DMS79 treated with DMSO at 0.1 percent for 48 hours (cell line): ENCODE data around the gene CYP4F8.
A peak's percentile ranks its signal among the peaks of the same experiment; 100 is the strongest.
"Not testable (repeated sequence)": the region's sequence is repeated elsewhere in the genome, so short reads cannot be mapped to it uniquely, and the experiment has no call there.

Source experiments
- DNase-seq: peaks from one replicate; lab custom pipeline; 2025; lab: John Stamatoyannopoulos, UW

Gene CYP4F8, protein sequence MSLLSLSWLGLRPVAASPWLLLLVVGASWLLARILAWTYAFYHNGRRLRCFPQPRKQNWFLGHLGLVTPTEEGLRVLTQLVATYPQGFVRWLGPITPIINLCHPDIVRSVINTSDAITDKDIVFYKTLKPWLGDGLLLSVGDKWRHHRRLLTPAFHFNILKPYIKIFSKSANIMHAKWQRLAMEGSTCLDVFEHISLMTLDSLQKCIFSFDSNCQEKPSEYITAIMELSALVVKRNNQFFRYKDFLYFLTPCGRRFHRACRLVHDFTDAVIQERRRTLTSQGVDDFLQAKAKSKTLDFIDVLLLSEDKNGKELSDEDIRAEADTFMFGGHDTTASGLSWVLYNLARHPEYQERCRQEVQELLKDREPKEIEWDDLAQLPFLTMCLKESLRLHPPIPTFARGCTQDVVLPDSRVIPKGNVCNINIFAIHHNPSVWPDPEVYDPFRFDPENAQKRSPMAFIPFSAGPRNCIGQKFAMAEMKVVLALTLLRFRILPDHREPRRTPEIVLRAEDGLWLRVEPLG

DNA sequence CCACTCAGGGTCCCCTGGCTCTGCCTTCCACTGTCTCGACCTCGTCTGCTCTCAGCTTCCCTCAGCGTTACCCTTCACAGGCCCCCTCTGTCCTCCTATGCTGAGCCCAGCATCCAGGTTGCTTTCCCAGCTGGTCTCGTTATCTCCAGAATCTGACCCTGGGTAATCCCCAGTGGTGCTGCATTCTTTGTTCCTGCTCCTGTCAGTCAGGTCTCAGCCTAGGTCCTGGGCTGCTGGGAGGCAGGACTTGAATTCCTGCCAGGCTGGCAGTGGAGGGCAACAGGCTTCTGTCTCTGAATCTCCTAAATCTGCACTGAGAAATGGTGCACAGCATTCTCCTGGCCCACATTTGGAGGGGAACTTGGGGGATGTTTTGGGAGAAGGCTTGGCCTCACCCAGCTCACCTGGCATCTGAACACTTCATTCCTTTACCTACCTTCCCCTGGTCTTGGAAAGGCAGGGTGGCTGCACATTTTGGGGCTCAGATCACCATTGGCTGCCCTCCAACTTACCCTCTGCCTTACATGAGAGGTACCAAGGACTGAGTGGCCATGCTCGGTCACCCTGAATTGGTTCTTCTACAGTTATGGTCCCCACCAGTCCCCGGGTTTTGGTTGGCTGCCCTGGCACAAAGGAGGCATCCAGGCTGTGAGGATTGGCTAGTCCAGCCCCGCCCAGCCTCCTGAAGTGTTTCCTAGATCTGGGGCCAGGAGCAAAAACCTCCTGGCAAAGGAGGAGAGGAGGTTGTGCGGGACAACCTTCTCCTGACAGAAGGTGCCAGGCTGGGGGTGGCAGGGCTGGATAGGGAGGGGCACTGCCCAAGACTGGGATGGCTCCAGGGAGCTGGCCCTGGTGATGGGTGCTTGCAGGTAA lies at the start of gene CYP4F8:
CYP4F8 (plus strand) TSS at position 712 of the 873 bp plus-strand sequence. CDS start 399 bp downstream, outside the sequence.
- DNase-seq = peak; percentile 2

DNA sequence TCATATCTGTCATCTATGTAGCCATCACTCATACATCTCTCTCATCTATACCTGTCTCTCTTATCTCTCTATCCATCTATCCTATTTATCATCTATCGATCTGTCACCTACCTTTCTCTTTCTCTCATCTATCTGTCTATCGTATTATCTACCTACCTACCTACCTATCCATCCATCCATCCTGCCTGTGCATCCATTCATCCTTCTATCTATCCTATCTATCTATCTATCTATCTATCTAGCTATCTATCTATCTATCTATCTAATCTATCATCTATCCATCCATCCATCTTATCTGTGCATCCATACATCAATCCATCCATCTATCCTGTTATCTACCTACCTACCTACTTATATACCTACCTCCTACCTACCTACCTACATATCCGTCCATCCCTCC lies 44.6 kb upstream of the CYP4F8 start:
- DNase-seq = no peak

DNA sequence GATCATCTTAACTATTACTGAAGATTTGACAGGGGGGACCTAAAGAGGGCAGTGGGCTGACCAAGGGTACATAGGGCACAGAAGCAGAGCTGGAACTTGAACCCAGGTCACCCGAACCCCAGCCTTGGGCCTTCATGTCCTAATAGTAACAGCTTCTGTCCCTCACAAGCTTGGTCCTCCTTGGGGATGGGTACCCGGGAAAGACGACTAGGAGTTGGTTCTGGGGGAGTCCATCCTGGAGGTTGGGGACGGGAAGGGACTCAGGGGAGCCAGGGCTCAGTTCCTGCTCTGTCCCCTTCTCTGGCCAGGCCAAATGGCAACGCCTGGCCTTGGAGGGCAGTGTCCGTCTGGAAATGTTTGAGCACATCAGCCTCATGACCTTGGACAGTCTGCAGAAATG lies 39.6 kb upstream of the CYP4F8 start:
- DNase-seq = no peak

DNA sequence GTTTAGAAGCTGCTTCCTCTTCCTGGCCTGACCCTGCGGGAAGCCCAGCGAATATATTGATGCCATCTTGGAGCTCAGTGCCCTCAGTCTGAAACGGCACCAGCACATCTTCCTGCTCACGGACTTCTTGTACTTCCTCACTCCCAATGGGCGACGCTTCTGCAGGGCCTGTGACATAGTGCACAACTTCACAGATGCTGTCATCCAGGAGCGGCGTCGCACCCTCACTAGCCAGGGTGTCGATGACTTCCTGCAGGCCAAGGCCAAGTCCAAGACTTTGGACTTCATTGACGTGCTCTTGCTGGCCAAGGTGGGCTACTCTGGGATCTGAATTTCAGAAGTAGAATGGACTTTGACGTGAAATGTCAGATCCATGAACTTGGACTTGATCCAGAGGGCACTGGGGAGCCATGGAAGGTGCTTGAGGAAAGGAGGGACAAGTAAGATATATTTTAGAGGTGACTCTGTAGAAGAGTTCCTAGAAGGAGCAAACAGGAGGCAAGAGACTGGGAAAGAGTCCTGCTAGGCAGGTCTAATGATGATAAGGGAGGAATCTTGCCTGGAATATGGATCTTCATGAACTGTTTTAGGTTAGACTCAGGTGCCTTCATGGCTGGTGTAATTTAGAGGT lies 38.4 kb upstream of the CYP4F8 start:
- no peak for DNase-seq

DNA sequence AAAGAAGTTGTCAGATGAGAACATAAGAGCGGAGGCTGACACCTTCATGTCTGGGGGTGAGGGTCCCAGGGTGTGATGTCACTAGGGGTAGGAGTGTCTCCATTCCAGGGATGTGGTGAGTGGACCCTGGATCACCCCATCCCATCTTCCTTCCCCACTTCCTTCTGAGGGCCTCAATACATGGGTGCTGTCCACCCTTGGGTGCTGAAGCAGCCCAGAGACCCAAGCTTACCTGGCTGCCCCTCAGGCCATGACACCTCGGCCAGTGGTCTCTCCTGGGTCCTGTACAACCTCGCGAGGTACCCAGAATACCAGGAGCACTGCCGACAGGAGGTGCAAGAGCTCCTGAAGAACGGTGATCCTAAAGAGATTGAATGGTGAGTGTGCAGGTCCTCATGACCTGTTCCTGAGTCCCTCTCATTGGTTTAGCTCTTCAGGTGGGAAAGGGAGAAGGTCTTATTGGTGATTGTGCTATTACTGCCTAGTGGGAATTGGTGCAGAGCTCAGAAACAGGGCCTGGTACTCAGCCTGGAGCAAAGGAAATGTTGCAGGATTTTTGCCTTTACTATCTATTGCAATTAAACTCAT lies 37.7 kb upstream of the CYP4F8 start:
- DNase-seq = no peak

DNA sequence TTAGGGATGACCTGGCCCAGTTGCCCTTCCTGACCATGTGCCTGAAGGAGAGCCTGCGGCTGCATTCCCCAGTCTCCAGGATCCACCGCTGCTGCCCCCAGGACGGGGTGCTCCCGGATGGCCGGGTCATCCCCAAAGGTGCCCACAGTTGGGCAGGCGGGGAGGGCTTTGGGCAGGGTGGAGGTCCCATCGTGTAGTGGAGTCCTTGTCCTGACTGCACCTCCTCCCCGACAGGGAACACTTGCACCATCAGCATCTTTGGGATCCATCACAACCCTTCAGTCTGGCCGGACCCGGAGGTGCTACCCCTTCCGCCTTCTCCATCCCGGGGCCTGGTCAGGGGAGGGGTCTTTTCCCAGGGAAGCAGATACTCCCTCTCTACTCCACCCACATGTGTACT lies 31.7 kb upstream of the CYP4F8 start:
- no peak for DNase-seq

DNA sequence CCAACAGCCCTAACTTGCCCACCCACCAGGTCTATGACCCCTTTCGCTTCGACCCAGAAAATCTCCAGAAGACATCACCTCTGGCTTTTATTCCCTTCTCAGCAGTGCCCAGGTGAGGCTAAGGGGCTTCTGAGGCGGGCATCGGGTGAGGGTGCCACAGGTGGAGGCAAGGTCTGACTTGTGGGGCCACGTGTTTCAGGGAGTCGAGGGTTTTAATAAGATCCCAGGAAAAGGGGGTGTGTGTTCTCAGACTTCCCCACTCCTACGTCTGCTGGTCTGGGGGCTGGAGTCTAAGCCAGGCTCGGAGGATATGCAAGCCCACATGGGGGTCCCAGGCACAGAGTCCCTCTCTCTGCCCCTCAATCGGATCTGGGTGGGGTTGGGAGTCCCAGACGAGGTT lies 30.9 kb upstream of the CYP4F8 start:
- no peak for DNase-seq

DNA sequence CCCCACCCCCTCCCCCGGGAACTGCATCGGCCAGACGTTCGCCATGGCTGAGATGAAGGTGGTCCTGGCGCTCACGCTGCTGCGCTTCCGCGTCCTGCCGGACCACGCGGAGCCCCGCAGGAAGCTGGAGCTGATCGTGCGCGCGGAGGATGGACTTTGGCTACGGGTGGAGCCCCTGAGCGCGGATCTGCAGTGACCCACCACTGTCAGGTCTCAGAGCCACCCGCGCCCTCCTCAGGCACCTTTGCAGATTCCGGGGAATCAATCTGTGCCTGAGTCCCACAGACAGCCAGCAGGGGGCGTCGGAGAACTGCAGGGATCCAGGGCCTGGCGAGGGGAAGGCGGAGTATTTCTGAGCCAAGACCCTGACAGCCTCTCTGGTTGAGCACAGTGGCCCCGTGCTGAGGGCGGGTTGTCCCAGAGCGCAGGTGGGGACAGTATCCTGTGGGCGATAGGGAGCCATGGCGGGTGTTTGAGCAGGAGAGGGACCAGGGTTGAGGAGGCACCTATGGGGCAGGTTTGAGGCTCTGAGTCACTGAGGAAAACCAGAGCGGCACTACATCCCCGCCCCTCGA lies 30.4 kb upstream of the CYP4F8 start:
- DNase-seq = no peak

DNA sequence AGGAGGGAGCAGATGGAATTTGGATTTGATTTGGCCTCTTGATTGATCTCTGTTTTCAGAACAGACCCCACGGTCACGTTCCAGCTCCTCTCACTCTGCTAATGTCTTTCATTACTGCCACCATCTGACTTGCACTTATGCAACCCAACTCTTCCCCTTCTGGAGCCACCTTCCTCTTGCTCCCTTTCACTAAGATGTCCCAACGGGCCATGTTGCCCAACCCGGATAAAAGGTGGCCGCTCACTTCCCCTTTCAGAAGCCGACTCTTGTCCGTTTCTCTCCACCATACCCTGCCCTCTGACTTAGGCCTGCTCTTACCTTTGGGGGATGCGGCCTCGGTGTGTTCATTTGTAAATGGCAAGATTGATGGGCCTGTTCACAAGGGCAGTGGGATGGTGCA lies 27.4 kb upstream of the CYP4F8 start:
- DNase-seq = no peak

DNA sequence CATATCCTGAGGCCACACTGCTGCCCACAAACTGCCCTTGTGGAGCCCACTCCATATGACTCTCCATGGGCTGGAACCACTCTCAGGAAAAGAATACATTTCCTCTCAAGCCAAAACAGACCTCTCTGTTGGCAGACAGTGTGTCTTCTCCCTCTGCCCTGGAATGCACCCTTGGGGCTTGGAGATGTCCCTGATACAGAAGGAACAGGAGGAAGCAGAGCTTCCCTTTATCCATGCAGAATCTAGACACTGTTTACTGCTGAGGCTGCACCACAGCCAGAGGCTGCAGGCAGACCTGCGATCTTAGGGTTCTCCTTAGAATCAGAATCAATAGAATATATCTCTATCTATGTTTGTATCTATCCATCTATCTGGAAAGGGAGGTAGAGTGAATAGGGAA lies 26.8 kb upstream of the CYP4F8 start:
- no peak for DNase-seq

DNA sequence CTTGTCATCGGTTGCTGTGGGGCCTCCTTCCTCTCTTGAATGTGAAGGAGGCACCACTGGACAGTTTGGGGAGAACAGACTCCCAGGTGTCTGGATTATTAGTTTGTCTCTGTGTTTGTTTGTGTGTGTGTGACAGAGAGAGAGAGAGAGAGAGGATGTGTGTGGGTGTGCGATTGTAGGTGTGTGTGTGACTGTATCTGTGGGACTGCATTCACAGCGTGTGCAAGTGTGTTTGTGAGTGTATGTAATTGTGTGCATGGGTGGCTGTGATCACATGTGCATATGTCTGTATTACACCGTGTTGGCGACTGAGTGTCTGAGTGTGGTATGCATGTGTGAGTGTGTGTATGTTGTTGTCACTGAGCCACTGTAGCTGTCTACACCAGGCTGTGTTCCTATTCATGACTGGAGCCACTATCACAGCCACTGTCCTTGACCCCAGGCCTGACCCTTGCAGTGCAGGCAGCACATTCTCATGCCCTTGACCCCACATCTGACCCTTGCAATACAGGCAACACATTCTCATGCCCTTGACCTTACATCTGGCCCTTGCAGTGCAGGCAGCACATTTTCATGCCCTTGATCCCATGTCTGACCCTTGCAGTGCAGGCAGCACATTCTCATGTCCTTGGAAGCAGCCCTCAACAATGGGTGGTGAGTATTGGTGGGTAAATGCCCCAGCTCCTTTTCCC lies 25.1 kb upstream of the CYP4F8 start:
- DNase-seq = no peak

DNA sequence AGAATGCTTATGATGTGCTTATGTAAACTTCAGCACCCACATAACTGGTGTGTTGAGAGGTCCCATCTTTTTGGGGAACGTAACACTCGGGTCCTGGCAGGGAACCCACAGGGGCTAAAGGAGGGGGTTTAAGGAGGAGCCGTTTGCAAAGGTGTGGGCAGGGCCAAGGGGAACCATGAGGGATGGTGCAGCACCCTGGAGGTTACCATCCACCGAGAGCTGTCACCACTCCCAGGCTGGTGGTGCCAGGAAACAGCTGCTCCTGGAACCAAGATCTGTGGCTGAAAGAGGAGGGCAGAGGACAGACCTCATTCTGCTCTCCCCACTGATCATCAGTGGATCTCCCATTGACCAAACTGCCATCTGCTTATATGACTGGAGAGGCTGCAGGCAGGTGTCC lies 23.2 kb upstream of the CYP4F8 start:
- DNase-seq = no peak

DNA sequence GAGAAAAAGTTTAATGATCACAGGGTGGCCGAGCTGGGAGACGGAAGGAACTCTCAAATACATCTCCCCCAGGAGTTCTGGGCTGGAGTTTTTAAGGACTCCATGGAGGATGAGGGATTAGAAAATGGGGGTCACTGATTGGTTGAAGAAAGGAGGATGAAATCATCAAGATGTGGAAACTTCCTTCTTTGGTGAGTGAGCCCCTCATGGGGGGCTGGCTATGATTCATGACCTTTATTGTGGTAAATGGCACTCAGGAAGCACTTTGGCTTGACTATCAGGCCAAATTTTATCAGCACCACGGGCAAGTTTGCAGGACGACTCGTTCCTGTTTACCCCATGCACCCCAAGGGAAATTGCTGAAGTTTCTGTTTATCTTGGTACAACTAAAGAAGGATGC lies 22.5 kb upstream of the CYP4F8 start:
- DNase-seq = not testable (repeated sequence)

DNA sequence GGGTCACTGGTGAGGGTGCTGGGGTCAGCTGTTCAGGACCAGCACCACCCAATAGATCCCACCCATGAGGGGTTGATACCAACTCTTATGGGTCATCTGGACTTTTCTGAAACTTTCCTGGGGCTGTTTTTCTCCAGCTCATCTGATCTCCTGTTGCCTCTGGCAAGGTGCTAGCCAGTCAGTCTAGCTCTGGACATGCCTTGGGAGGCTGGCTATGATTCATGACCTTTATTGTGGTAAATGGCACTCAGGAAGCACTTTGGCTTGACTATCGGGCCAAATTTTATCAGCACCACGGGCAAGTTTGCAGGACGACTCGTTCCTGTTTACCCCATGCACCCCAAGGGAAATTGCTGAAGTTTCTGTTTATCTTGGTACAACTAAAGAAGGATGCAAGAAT lies 21.3 kb upstream of the CYP4F8 start:
- not testable (repeated sequence) for DNase-seq

DNA sequence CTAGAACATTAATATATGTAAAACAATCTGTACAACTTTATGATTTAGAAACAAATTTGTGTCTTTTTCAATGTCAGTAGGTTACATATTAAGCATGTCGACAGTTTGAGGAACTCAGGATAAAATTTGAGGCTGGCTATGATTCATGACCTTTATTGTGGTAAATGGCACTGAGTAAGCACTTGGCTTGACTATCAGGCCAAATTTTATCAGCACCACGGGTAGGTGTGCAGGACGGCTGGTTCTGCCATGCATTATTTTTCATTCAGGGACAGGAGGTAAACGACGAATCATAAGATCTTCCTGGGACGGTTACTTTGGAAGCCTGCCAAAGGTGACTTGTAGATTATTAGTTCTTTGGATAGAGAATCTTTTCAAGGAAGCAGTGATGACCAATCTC lies 19.9 kb upstream of the CYP4F8 start:
- DNase-seq = peak; percentile 10

DNA sequence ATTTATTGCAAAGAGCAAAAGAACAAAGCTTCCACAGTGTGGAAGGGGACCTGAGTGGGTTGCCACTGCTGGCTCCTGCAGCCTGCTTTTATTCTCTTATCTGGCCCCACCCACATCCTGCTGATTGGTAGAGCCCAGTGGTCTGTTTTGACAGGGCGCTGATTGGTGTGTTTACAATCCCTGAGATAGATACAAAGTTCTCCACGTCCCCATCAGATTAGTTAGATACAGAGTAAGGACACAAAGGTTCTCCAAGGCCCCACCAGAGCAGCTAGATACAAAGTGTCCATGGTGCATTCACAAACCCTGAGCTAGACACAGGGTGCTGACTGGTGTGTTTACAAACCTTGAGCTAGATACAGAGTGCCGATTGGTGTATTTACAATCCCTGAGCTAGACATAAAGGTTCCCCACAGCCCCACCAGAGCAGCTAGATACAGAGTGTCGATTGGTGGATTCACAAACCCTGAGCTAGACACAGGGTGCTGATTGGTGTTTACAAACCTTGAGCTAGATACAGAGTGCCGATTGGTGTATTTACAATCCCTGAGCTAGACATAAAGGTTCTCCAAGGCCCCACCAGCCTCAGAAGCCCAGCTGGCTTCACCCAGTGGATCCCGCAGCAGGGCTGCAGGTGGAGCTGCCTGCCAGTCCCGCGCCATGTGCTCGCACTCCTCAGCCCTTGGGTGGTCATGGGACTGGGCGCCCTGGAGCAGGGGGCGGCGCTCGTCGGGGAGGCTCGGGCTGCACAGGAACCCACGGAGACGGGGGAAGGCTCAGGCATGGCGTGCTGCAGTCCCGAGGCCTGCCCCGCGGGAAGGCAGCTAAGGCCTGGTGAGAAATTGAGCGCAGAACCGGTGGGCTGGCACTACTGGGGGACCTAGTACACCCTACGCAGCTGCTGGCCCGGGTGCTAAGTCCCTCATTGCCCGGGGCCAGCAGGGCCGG lies 6.8 kb upstream of the CYP4F8 start:
- DNase-seq = not testable (repeated sequence)

DNA sequence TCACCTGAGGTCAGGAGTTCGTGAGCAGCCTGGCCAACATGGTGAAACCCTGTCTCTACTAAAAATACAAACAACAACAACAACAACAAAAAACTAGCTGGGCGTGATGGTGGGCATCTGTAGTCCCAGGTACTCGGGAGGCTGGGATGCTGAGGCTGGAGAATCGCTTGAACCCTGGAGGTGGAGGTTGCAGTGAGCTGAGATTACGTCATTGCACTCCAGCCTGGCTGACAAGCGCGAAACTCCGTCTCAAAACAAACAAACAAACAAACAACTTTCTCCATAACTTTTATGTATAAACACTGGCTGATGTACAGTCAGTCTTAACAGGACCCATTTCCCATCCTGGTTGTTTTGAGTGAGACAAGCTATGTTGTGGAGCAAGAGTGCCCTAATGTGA lies 5.8 kb upstream of the CYP4F8 start:
- no peak for DNase-seq

DNA sequence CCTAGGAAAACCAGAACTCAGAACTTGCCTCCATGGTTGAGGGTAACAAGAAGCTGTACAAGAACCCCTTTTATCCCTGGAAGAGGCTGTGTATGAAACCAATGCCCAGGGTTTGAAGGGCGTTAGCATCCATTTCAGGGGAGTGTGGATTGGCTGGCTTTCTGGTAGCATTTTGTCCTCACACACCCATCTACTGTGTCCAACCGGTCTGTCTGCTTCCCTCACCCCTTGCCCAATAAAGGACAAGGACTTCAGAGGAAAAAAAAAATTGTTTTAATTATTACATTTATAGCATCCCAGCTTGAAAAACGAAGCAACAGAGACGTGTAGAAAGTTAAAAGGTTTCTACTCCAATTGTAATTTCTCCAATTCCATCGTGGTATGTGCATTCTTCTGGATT lies 2.7 kb upstream of the CYP4F8 start:
- no peak for DNase-seq

DNA sequence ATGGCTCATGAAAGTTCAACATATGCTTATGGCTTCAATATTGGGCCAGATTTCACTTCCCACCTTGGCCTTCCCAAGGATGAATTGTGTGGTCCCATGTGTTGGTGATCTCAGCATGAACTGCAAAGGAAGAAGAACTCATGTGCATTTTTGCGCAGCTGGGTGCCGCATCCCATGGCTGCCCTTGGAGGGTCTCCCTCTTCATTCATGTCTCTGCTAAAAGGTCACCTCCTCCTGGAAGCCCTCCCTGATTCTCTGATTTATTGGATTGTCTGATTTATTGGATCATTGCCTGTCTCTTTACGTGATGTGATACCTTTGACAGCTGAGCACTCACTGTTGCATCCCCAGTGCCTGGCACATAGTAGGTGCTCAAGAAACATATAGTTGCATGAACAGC lies 1.7 kb upstream of the CYP4F8 start:
- no peak for DNase-seq

DNA sequence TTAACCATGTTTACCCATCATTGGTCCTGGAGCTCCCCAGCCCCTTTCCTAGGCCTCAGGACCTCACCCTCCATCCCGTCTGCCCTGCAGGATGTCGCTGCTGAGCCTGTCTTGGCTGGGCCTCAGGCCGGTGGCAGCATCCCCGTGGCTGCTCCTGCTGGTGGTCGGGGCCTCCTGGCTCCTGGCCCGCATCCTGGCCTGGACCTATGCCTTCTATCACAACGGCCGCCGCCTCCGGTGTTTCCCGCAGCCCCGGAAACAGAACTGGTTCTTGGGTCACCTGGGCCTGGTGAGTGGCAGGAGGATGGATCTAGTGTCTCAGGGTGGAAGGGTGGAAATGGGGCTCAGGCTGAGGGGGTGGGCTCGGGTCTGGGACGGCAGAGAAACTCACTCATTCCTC lies 508 bp downstream of the CYP4F8 start:
- DNase-seq = no peak
